NB4 (cell line): Measurements from ENCODE around the gene CXCR1.

Experiments used
- POLR2A ChIP-seq: IDR thresholded peaks from 2 replicates; pipeline ENCODE4 v1.6.1; 2011; ENCODE audit warnings: mild to moderate bottlenecking; ENCODE audit not compliant: insufficient read length; ENCODE audit errors: extremely low read depth
- TF ChIP-seq, protein P1 (sequence below): IDR thresholded peaks from one replicate; pipeline ENCODE4 v1.5.1; 2012; ENCODE audit warnings: low read depth, low read length

DNA sequence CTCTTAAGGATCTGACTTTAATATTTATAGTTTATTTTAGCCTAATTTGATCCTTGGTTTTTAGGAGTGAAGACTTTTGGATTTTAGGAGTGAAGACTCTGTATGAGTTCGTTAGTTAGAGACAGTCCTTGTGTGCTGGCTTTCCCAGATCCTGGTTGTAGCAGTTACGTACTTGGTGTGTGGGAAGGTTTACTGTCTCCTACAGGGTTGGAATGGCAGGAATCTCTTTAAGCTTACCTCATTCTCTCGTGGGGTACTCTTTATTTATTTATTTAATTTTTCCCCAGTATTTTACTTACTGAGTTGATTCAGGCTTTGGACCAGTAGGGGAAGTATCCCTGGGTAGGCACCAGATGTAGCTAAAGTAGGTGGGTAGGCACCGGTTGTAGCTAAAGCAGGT, 42.8 kb downstream of the CXCR1 start:
- TF ChIP-seq POLR2A = no peak
- TF ChIP-seq, protein P1, sequence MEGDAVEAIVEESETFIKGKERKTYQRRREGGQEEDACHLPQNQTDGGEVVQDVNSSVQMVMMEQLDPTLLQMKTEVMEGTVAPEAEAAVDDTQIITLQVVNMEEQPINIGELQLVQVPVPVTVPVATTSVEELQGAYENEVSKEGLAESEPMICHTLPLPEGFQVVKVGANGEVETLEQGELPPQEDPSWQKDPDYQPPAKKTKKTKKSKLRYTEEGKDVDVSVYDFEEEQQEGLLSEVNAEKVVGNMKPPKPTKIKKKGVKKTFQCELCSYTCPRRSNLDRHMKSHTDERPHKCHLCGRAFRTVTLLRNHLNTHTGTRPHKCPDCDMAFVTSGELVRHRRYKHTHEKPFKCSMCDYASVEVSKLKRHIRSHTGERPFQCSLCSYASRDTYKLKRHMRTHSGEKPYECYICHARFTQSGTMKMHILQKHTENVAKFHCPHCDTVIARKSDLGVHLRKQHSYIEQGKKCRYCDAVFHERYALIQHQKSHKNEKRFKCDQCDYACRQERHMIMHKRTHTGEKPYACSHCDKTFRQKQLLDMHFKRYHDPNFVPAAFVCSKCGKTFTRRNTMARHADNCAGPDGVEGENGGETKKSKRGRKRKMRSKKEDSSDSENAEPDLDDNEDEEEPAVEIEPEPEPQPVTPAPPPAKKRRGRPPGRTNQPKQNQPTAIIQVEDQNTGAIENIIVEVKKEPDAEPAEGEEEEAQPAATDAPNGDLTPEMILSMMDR = no peak
